SK-N-SH (cell line): ENCODE results near the gene UBR2.

Experiments used
- TAF1 ChIP-seq: IDR thresholded peaks from 2 replicates; pipeline ENCODE4 v1.6.1; 2012; ENCODE audit warnings: low read depth, mild to moderate bottlenecking, low read length, moderate library complexity, borderline replicate concordance
- TF ChIP-seq, protein P1 (sequence below): fragments of 200-600 bp; sonication (generic); IDR thresholded peaks from 2 replicates; pipeline ENCODE4 v1.6.1; 2017; ENCODE audit warnings: antibody characterized with exemption, mild to moderate bottlenecking, moderate library complexity

GRCh38 chr6:42688281-42688680 lies 124.5 kb downstream of the UBR2 start:
- TF ChIP-seq, protein P1, sequence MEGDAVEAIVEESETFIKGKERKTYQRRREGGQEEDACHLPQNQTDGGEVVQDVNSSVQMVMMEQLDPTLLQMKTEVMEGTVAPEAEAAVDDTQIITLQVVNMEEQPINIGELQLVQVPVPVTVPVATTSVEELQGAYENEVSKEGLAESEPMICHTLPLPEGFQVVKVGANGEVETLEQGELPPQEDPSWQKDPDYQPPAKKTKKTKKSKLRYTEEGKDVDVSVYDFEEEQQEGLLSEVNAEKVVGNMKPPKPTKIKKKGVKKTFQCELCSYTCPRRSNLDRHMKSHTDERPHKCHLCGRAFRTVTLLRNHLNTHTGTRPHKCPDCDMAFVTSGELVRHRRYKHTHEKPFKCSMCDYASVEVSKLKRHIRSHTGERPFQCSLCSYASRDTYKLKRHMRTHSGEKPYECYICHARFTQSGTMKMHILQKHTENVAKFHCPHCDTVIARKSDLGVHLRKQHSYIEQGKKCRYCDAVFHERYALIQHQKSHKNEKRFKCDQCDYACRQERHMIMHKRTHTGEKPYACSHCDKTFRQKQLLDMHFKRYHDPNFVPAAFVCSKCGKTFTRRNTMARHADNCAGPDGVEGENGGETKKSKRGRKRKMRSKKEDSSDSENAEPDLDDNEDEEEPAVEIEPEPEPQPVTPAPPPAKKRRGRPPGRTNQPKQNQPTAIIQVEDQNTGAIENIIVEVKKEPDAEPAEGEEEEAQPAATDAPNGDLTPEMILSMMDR: no peak
- no peak for TF ChIP-seq TAF1
